SK-N-SH treated with all-trans-retinoic acid at 6 μM for 48 hours (cell line): Measurements from ENCODE around the gene DHRS7B.
"Not testable (repeated sequence)": the region's sequence is repeated elsewhere in the genome, so short reads cannot be mapped to it uniquely, and the experiment has no call there.

Experiments used
- ATAC-seq: fragments of 200-7000 bp; cut with Tn5 transposase; 3 replicates; pipeline ENCODE4 v1.9.1; 2020; ENCODE audit warnings: mild to moderate bottlenecking, moderate library complexity
- ARNTL ChIP-seq: fragments of 450-650 bp; formaldehyde crosslinking; IDR thresholded peaks from 2 replicates; pipeline ENCODE4 v1.5.0; 2020; ENCODE audit warnings: low read depth, mild to moderate bottlenecking, moderate library complexity, borderline replicate concordance
- BACH2 ChIP-seq: fragments of 250-450 bp; sonication (Bioruptor Pico); IDR thresholded peaks from 2 replicates; pipeline ENCODE4 v1.9.0; 2021; ENCODE audit warnings: mild to moderate bottlenecking, borderline replicate concordance
- CSDC2 ChIP-seq: fragments of 250-450 bp; sonication (Bioruptor Pico); IDR thresholded peaks from 2 replicates; pipeline ENCODE4 v1.5.0; 2020; ENCODE audit warnings: mild to moderate bottlenecking, moderate library complexity
- CSRNP3 ChIP-seq: fragments of 250-450 bp; sonication (Bioruptor Pico); IDR thresholded peaks from 2 replicates; pipeline ENCODE4 v1.5.1; 2021; ENCODE audit warnings: mild to moderate bottlenecking, moderate library complexity
- ESRRG ChIP-seq: fragments of 250-450 bp; sonication (Bioruptor Pico); IDR thresholded peaks from 2 replicates; pipeline ENCODE4 v1.6.1; 2021; ENCODE audit warnings: mild to moderate bottlenecking
- GLIS3 ChIP-seq: fragments of 250-450 bp; sonication (Bioruptor Pico); IDR thresholded peaks from 2 replicates; pipeline ENCODE4 v1.5.0; 2020; ENCODE audit warnings: mild to moderate bottlenecking, moderate library complexity
- ISL1 ChIP-seq: fragments of 250-450 bp; sonication (Bioruptor Pico); IDR thresholded peaks from 2 replicates; pipeline ENCODE4 v2.1.2; 2022; ENCODE audit warnings: mild to moderate bottlenecking, moderate library complexity
- OSR1 ChIP-seq: fragments of 250-450 bp; sonication (Bioruptor Pico); IDR thresholded peaks from 2 replicates; pipeline ENCODE4 v1.8.0; 2022; ENCODE audit warnings: moderate library complexity, mild to moderate bottlenecking, inconsistent platforms
- PATZ1 ChIP-seq: fragments of 250-450 bp; sonication (Bioruptor Pico); IDR thresholded peaks from 2 replicates; pipeline ENCODE4 v1.8.0; 2020; ENCODE audit warnings: mild to moderate bottlenecking, moderate library complexity, borderline replicate concordance
- PPARA ChIP-seq: fragments of 250-450 bp; sonication (Bioruptor Pico); IDR thresholded peaks from 2 replicates; pipeline ENCODE4 v1.5.0; 2020; ENCODE audit warnings: mild to moderate bottlenecking, borderline replicate concordance
- RARB ChIP-seq: fragments of 250-450 bp; sonication (Bioruptor Pico); IDR thresholded peaks from 2 replicates; pipeline ENCODE4 v1.8.0; 2021; ENCODE audit warnings: mild to moderate bottlenecking, moderate library complexity
- TCF4 ChIP-seq: fragments of 250-450 bp; sonication (Bioruptor Pico); IDR thresholded peaks from 2 replicates; pipeline ENCODE4 v1.8.0; 2021; ENCODE audit warnings: mild to moderate bottlenecking, moderate library complexity, borderline replicate concordance
- TOX ChIP-seq: fragments of 250-450 bp; sonication (Bioruptor Pico); IDR thresholded peaks from 2 replicates; pipeline ENCODE4 v1.8.0; 2021; ENCODE audit warnings: mild to moderate bottlenecking, moderate library complexity, borderline replicate concordance
- TSHZ2 ChIP-seq: fragments of 250-450 bp; sonication (Bioruptor Pico); IDR thresholded peaks from 2 replicates; pipeline ENCODE4 v1.5.0; 2020; ENCODE audit warnings: mild to moderate bottlenecking, moderate library complexity
- ZC3H10 ChIP-seq: fragments of 250-450 bp; sonication (Bioruptor Pico); IDR thresholded peaks from 2 replicates; pipeline ENCODE4 v1.5.1; 2021; ENCODE audit warnings: mild to moderate bottlenecking, moderate library complexity
- ZFP3 ChIP-seq: fragments of 250-450 bp; sonication (Bioruptor Pico); IDR thresholded peaks from 2 replicates; pipeline ENCODE4 v1.5.0; 2020; ENCODE audit warnings: mild to moderate bottlenecking, moderate library complexity
- ZFP30 ChIP-seq: fragments of 450-650 bp; formaldehyde crosslinking; IDR thresholded peaks from 2 replicates; pipeline ENCODE4 v1.5.0; 2022; ENCODE audit warnings: mild to moderate bottlenecking, moderate library complexity
- ZNF565 ChIP-seq: fragments of 450-650 bp; formaldehyde crosslinking; conservative IDR thresholded peaks from 2 replicates; pipeline ENCODE4 v1.5.0; 2020; ENCODE audit warnings: low read depth, mild to moderate bottlenecking, moderate library complexity
- ZNF70 ChIP-seq: fragments of 450-650 bp; formaldehyde crosslinking; IDR thresholded peaks from 2 replicates; pipeline ENCODE4 v1.5.0; 2020; ENCODE audit warnings: mild to moderate bottlenecking, moderate library complexity
- ZNF8 ChIP-seq: fragments of 450-650 bp; formaldehyde crosslinking; IDR thresholded peaks from 2 replicates; pipeline ENCODE4 v1.5.0; 2020; ENCODE audit warnings: mild to moderate bottlenecking, moderate library complexity
- TF ChIP-seq, protein P1 (sequence below): fragments of 250-450 bp; sonication (Bioruptor Pico); IDR thresholded peaks from 2 replicates; pipeline ENCODE4 v1.8.0; 2021; ENCODE audit warnings: low read depth, mild to moderate bottlenecking, moderate library complexity, borderline replicate concordance
- TF ChIP-seq, protein P2 (sequence below): fragments of 250-450 bp; sonication (Bioruptor Pico); IDR thresholded peaks from 2 replicates; pipeline ENCODE4 v1.5.1; 2020; ENCODE audit warnings: low read depth, mild to moderate bottlenecking, moderate library complexity

The DHRS7B gene

GRCh38 chr17:21079196-21079595 lies 47.6 kb upstream of the DHRS7B start:
- no peak for ATAC-seq

DNA sequence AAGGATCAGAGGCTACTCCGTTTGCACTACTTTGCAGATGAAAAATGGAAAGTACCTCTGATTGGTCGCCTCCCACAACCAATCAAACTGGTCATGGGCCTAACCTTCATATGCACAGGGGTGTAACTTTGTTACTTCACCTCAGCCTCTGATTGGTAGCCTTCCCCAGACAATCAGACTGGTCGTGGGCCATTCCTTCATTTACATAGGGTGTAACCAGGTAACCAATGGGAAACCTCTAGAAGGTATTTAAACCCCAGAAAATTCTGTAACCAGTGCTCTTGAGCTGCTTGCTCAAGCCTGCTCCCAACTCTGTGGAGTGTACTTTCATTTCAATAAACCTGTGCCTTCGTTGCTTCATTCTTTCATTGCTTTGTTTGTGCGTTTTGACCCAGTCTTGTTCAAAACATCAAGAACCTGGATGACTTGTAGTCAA lies 44.7 kb upstream of the DHRS7B start:
- TF ChIP-seq GLIS3 (CRISPR knock-in tag) (no peak), ZNF70 (CRISPR knock-in tag) (no peak), CSRNP3 (CRISPR knock-in tag) (no peak), ZFP30 (no peak), ZNF8 (CRISPR knock-in tag) (no peak)
- ATAC-seq: no peak

More at GRCh38 chr17:21079196-21079595, 47.6 kb upstream of the DHRS7B start:
- TF ChIP-seq ZNF8 (CRISPR knock-in tag) (no peak), PATZ1 (no peak), OSR1 (CRISPR knock-in tag) (no peak), TCF4 (CRISPR knock-in tag) (no peak), ISL1 (CRISPR knock-in tag) (no peak), TSHZ2 (no peak), RARB (no peak), GLIS3 (CRISPR knock-in tag) (no peak), ZNF565 (CRISPR knock-in tag) (no peak), TOX (CRISPR knock-in tag) (no peak), BACH2 (CRISPR knock-in tag) (no peak), ARNTL (CRISPR knock-in tag) (no peak), CSDC2 (no peak), ZFP3 (CRISPR knock-in tag) (no peak), ZNF70 (CRISPR knock-in tag) (no peak), ESRRG (CRISPR knock-in tag) (no peak), ZC3H10 (CRISPR knock-in tag) (no peak), ZFP30 (no peak)
- TF ChIP-seq, protein P1, sequence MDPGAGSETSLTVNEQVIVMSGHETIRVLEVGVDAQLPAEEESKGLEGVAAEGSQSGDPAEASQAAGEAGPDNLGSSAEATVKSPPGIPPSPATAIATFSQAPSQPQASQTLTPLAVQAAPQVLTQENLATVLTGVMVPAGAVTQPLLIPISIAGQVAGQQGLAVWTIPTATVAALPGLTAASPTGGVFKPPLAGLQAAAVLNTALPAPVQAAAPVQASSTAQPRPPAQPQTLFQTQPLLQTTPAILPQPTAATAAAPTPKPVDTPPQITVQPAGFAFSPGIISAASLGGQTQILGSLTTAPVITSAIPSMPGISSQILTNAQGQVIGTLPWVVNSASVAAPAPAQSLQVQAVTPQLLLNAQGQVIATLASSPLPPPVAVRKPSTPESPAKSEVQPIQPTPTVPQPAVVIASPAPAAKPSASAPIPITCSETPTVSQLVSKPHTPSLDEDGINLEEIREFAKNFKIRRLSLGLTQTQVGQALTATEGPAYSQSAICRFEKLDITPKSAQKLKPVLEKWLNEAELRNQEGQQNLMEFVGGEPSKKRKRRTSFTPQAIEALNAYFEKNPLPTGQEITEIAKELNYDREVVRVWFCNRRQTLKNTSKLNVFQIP (CRISPR knock-in tag): no peak
- TF ChIP-seq, protein P2, sequence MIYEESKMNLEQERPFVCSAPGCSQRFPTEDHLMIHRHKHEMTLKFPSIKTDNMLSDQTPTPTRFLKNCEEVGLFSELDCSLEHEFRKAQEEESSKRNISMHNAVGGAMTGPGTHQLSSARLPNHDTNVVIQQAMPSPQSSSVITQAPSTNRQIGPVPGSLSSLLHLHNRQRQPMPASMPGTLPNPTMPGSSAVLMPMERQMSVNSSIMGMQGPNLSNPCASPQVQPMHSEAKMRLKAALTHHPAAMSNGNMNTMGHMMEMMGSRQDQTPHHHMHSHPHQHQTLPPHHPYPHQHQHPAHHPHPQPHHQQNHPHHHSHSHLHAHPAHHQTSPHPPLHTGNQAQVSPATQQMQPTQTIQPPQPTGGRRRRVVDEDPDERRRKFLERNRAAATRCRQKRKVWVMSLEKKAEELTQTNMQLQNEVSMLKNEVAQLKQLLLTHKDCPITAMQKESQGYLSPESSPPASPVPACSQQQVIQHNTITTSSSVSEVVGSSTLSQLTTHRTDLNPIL (CRISPR knock-in tag): no peak
- TF ChIP-seq, all 23 proteins: peak for 0

DNA sequence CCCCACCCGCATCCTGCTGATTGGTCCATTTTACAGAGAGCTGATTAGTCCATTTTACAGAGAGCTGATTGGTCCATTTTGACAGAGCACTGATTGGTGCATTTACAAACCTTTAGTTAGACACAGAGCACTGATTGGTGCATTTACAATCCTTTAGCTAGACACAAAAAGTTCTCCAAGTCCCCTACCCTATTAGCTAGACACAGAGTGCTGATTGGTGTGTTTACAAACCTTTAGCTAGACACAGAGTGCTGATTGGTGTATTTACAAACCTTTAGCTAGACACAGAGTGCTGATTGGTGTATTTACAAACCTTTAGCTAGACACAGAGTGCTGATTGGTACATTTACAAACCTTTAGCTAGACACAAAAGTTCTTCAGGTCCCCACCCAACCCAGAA lies 41.5 kb upstream of the DHRS7B start:
- ATAC-seq: not testable (repeated sequence)

GRCh38 chr17:21085707-21086106 lies 41.1 kb upstream of the DHRS7B start:
- TF ChIP-seq ZNF70 (CRISPR knock-in tag) (no peak), TCF4 (CRISPR knock-in tag) (no peak), CSDC2 (no peak), ZFP3 (CRISPR knock-in tag) (no peak), RARB (no peak), BACH2 (CRISPR knock-in tag) (no peak), ZFP30 (no peak), ZNF8 (CRISPR knock-in tag) (no peak), ZC3H10 (CRISPR knock-in tag) (no peak), PPARA (CRISPR knock-in tag) (no peak), TOX (CRISPR knock-in tag) (no peak), OSR1 (CRISPR knock-in tag) (no peak), CSRNP3 (CRISPR knock-in tag) (no peak)
- TF ChIP-seq, protein P2 (CRISPR knock-in tag): no peak
- TF ChIP-seq, all 23 proteins: peak for 0

More at GRCh38 chr17:21085707-21086106, 41.1 kb upstream of the DHRS7B start:
- ATAC-seq: no peak
